Amygdala (tissue), 56 donors: ENCODE results near the gene ZNF3.

Experiments used
- DNase-seq, 56 donors: peaks; one replicate each; lab custom pipeline; 2025; lab: John Stamatoyannopoulos, UW

ZNF3 gene

GRCh38 chr7:100111156-100111555 is 29.6 kb upstream of the ZNF3 start:
- no peak for DNase-seq

- no peak for DNase-seq
These were observed 28.1 kb upstream of the ZNF3 start for GRCh38 chr7:100109521-100110163.

GRCh38 chr7:100107890-100108289 is 26.4 kb upstream of the ZNF3 start:
- DNase-seq = peak in 1 of 56 donors; percentile 10

GRCh38 chr7:100107125-100107737 is 25.7 kb upstream of the ZNF3 start:
- DNase-seq = peak in 5 of 56 donors; percentile 2 to 10 (median 6)

- no peak for DNase-seq
These were observed 25.1 kb upstream of the ZNF3 start for GRCh38 chr7:100106633-100107032.

- DNase-seq = no peak
These were observed 24.0 kb upstream of the ZNF3 start for GRCh38 chr7:100105534-100105933.

- DNase-seq = no peak
These were observed 21.7 kb upstream of the ZNF3 start for GRCh38 chr7:100102950-100103840.

- peak; percentile 87 to 100 (median 98) for DNase-seq
These were observed 19.7 kb upstream of the ZNF3 start, which contains the start of the genes AP4M1 and MCM7 for GRCh38 chr7:100101016-100101862. AP4M1 (plus strand) TSS chr7:100101643; CDS start chr7:100101715, 72 bp downstream. MCM7 (minus strand) TSS chr7:100101397; CDS start chr7:100101294, 103 bp downstream.

- DNase-seq = peak; percentile 30 to 92 (median 84)
These were observed 19.0 kb upstream of the ZNF3 start for GRCh38 chr7:100100420-100101015.

- no peak for DNase-seq
These were observed 17.9 kb upstream of the ZNF3 start for GRCh38 chr7:100099452-100099851.

GRCh38 chr7:100098913-100099312 is 17.4 kb upstream of the ZNF3 start:
- DNase-seq = no peak

- no peak for DNase-seq
These were observed 14.2 kb upstream of the ZNF3 start for GRCh38 chr7:100095704-100096103.

- no peak for DNase-seq
These were observed 13.8 kb upstream of the ZNF3 start for GRCh38 chr7:100095289-100095688.

GRCh38 chr7:100093925-100094486 is 12.5 kb upstream of the ZNF3 start:
- DNase-seq = no peak

GRCh38 chr7:100093498-100093897 is 12.0 kb upstream of the ZNF3 start:
- no peak for DNase-seq

GRCh38 chr7:100093054-100093453 is 11.5 kb upstream of the ZNF3 start:
- no peak for DNase-seq

GRCh38 chr7:100091411-100092181 is 10.1 kb upstream of the ZNF3 start:
- DNase-seq = no peak

GRCh38 chr7:100090527-100091410 is 9.2 kb upstream of the ZNF3 start:
- no peak for DNase-seq
